Glomerular visceral epithelial cell (primary cell): Measurements from ENCODE around the gene KIRREL1.
A peak's percentile ranks its signal among the peaks of the same experiment; 100 is the strongest.

Experiments used
- DNase-seq: peaks from one replicate; pipeline ENCODE4 v3.0.0-alpha.2; 2016; ENCODE audit errors: extremely low spot score

Gene KIRREL1

DNA sequence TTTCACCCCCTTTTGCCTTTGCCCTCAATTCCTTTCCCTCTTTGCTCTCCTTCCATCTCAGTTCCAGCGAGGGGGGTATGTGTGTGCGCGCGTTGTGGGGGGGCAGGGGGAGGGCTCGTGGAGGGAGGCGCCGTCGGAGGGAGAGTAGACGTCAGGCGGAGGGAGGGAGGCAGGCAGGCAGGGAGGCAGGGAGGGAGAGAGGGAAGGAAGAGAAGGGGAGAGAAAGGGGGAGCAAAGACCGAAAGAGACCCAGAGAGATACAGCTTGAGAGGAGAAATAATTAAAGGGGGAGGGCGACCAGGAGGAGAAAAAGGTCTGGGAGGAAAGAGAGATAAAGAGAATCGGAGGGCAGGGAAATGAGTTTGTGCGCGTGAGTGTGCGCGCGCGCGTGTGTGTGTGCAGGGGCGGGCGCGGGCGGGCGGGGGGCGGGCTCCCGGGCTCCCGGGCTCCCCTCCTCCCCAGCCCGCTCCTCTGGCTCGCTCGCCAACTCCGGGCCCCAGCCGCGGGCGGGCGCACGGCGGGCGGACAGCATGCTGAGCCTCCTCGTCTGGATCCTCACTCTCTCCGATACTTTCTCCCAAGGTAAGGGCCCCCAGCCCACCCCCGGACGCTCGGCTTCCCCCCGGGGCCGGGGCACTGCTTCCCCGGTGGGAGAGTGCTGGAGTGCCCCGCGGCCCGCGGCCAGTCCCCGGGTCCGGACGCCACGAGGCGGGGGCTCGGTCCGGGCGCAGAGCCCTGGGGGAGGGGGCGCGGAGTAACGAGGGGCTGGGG is at the start of gene KIRREL1:
TSS of gene KIRREL1 (plus strand) at position 499 of the 771 bp plus-strand sequence. CDS start at position 531, 32 bp downstream.
- DNase-seq, result peak; percentile 85

DNA sequence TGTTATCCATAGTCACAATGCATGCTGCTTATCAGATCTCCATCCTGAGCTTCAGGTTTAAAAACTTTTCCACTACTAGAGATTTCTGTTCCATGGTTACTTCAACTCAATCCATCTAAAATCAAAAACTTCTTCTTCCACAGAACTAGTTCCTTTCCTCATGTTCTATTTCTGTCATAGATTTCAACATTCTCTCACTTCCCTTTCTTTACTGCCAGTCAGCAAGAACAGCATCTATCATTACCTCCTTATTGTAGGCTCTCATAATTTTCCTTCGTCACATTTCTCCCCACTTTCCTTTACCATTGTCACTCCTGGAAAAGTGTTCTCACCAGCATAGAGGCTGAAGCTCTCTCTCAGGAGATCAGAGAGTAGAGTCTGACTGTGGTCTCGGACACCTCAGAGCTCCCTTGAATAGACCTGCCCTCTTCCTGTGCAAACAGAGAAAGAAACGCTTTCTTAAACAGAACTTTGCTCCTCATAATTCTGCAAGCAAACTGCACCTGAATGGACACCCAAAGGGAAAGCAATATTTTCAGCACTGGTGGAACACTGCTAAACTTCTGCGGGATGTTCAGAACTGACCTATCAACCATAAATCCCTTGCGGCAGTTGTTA is 48.7 kb upstream of the KIRREL1 start:
- no peak for DNase-seq

DNA sequence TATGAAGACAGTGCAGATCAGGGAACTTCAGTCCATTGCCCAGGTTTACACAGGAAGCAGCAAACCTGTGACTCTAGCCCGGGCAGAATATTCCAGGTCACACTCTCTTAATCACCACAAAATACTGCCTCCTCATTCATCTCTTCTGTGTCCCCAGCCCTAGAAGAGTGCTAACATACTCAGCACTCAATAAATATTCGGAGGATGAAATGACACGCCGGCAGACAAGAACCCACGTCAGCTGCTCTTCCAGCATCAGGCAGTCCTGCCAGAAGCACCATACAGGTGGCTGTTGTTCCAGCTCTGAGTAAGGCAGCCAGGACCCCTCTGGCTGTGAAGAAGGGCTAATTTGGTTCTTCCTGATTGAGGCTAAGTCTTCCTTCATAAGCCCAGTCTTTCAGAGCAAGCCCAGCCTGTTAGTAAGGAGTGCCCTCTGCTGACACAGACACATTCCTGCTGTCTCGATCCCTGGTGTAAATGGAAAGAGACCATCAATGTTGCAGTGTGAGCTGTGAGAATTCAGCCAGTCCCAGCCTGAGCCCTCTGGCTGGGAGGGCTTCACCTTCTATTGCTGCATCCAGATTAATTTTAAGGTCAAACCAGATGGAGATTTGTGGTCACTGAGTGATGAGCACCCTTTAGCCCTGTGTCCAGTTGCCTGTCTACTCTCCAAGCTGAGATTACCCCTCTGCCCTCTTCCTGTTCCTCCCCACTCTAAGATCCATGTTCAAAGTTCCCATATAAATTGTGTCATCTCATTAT is 45.0 kb upstream of the KIRREL1 start:
- DNase-seq, result peak; percentile 40

DNA sequence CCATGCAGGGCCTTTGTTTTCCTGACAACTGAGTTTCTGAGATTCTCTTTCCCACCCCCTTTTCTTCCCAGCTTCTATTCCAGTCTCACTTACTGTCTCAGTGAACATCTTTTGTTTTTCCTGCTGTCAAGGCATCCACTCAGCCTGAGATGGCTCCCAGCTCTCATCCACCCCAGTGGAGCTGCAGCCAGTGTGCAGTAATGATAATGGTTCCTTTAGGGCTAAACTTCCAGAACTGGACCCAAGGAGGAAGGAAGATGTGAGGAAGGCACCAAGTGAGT is 44.4 kb upstream of the KIRREL1 start:
- no peak for DNase-seq

DNA sequence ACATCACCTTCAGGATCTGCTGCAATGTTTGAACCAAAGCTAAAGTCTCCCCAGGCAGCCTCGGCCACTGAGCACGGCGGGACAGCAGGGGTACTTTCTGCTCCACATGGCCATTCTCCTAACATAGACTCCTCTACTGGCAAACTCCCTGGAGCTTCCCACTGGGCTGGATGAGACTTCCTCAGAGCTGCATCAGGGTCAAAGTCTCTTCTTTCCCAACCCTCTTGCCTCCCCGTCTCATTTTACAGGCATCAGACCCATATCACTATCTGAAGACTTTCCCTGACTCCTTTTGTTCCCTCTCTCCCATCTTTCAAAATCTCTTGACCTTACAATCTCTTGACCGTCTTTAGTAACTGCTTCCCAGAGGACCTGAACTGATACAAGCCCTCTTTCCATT is 42.2 kb upstream of the KIRREL1 start:
- no peak for DNase-seq

DNA sequence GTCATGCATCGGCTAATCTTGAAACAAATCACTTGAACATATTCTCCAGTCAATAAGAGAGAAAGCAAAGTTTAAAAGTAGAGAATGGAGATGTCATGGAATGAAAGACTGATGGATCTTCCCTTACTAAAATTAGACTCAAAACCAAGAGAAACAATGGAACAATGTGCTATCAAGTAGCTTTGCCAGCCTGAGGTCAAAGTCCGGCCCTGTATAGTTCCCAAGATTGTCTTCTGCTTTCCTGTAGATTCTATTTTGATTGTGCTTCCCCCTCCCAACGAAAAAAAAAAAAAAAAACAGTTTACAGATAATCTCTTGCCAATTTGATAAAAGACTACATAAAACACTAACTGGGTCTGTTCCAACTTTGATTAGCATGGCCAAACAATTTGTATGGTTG is 40.8 kb upstream of the KIRREL1 start:
- no peak for DNase-seq

DNA sequence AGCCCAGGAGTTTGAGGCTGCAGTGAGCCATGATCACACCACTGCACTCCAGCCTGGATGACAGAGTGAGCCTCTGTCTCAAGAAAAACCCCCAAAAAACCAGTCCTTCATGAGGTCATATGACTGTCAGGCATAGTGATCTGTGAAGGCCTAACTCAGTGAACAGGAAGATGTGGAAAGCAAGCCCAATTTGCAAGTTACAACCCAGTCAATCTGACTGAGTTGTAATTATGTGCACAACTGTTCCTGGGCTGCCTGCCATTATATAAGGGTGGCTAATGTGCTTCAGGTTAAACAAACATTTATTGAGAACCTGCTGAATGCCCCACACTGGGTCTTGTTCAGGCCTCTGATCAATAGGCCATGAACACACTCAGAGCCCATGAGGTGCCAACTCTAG is 38.2 kb upstream of the KIRREL1 start:
- DNase-seq, result no peak

DNA sequence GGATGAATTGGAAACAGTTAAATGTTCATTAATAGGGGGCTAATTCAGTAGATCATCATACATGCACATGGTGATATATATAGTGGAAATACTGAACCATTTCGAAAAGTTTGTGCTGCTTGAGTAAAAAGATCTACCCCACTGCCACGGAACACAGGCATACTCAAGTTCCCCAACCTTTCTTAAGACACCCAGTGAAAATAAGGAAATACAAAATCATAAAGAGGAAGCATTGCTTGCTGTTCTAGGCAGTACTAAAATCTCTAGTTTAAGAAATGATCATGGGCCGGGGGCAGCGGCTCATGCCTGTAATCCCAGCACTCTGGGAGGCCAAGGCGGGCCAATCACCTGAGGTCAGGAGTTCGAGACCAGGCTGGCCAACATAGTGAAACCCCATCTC is 37.6 kb upstream of the KIRREL1 start:
- DNase-seq, result no peak

DNA sequence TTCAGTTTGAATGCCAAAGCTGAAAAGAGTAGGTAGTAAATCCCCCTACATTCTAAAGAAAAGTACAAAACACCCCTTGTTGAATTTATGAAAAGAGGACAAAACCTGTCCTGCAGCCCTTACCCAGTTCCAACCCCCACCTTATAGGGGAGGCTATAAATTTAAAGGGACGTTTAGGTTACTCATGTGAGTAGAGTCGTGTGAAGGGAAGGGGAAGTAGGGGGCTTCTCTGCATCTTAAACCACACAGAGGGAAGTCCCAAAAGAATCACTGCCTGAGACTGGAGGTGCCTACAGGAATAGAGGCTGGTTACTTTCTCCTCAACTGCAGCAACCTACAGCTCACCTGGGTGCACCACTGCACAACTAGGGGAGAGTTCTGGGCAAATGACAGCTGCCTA is 36.7 kb upstream of the KIRREL1 start:
- no peak for DNase-seq

DNA sequence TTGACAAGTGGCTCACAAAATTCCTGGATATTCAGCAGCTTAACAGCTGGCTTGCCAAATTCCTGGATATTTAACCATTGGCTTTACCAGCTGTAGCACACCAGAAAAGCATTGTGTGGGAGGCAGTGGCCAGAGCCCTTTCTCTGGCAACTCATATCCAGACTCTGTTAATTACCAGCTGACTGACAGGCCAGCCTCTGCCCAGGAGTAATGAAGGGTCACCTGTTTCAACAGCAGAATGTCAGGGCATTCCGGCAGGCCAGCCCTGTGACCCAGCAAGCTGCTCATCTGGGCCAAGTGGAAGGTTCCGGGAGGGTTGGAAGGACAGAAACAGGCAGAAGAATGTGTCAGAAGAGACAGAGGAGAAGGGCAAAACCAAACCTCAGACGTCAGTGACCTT is 35.2 kb upstream of the KIRREL1 start:
- no peak for DNase-seq

DNA sequence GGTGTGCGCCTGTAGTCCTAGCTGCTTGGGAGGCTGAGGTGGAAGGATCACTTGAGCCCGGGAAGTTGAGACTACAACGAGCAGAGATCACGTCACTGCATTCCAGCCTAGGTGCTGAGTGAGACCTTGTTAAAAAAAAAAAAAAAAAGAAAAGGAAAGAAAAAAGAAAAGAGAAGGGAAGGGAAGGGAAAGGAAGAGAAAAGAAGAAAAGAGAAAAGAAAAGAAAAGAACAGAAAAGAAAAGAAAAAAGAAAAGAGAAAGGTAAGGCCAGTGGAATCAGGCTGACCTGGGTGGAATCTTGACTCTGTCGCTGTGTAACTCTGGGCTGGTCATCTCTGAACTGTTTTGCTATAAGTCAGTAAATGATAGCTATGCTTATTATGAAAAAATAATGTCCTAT is 33.7 kb upstream of the KIRREL1 start:
- DNase-seq, result no peak

DNA sequence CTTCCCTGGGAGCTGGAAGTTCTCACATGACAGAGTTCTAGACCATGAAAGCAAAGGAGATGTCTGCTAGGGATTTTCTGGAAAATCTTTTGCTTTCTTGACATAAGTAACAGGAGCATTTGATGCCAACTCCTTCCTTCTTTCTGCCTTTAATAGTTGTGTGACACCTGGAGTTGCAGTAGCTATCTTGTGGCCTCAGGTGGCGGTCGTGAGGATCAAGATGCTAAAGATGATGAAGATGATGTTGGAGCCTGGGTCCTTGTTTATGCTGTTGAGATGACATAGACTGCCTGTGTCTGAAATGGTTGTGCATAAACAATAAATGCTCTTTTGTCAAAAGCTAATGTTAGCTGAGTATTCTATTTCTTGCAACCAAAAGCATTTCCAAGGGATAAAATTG is 32.7 kb upstream of the KIRREL1 start:
- DNase-seq, result no peak

DNA sequence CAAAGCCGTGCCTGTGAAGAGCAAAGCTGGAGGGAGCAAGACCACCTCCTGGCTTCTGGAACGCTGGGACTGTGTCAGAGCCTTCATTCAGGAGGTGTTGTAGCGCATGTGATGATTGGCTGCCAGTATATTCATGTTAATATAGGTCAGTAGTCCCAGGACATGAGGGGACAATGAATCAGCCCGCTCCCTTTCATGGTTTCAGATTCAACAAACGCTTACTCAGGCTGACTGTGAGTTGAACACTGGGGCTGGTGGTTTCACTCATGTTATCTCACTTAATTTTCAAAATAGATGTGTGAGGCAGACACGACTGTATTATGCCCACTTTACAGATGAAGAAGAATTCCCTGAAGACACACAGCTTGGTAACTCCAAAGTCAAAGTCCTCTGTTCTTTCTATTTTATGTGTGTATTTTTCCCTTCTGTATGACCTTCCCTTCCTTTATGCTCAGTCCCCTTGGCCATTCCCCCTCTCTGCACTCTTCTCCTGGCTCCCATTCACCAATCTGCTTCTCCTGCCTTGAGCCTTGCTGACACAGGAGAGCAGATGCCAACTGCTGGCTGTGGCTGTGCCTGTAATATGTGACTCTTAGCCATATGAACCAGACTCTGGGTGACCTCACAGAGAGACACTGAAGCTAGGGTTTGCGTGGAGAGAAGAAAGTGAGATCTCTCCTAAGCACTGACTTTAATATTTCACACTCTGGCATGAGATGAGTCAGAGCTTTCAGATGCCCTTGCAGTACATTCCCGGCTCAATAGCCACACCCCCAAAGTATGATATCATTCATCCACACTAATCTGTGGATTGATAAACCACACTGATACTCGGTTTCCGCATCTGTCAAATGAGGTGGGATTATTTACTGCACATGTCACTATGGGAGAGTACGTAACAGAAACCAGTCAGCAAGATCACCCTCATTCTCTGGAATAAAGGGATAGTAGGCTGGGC is 31.4 kb upstream of the KIRREL1 start:
- DNase-seq, result peak; percentile 88

DNA sequence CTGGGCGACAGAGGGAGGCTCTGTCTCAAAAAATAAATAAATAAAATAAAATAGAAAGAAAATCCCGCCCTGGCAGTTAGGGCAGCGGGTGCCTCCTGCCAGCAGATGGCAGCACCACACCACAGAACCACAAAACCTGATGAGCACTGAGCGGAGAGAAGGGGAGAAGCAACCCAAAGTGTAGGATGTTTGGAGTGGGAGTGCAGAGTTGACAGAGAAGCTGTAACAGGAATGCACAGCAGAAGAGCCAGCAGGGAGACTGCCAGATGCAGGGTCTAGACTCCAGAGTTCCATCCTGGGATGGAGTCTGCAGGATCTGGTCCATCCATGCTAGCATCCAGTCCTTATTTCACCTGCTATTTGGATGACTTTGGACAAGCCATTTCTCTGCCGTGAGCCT is 29.7 kb upstream of the KIRREL1 start:
- DNase-seq, result peak; percentile 87

DNA sequence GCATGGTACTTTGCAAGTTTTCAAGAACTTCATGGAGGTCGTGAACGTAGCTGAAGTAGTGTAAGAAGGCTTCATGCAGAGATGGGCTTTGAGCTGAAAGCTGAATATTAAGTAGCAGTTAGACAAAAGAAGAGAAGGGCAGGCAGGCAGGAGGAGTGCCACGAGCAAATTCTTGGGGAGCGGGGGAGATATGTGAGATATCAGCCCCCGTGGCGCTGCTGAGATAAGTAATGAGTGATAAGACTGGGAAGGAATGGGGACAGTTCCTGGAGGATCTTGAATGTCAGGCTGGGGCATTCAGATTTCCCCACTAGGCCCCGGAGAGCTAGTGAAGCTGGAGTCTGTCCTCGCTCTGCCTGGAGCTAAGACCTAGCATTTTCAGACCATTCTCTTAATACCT is 27.9 kb upstream of the KIRREL1 start:
- no peak for DNase-seq

DNA sequence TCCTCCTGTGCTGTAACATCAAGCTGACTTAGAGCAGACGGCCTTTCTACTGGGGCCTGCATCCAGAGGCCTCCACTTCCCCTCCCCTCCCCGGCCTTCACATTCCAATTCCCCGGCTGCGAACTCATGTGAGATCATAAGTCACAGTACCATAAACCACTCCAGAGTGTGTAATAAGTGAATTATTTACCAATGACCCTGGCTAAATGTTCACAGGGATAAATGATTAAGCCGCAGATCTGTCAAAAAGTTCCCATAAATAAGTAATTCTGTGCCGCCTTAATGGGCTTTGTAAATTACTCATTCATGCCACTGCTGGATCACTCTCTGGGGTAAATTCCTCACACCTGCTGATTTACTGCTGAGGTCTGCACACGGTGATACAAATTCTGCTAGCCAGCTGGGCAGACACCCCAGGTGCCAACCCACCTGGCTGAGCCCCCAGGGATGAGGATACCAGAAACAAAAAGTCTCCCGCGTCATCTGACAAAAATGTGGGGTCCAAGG is 27.4 kb upstream of the KIRREL1 start:
- DNase-seq, result peak; percentile 98

DNA sequence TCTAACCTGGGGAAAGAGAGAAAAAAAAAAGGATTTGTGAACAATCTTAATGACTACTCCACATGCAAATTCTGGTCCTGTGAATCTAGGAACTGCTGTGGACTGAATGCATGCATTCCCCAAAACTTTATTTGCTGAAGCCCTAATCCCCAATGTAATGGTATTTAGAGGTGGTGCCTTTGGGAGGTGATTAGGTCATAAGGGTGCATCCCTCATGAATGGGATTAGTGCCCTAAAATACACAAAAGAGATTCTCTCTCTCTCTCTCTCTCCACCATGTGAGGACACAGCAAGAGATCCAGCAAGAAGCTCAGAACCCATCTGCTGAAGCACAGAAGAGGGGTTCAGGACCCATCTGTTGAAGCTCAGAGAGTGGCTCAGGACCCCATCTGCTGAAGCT is 26.2 kb upstream of the KIRREL1 start:
- no peak for DNase-seq

DNA sequence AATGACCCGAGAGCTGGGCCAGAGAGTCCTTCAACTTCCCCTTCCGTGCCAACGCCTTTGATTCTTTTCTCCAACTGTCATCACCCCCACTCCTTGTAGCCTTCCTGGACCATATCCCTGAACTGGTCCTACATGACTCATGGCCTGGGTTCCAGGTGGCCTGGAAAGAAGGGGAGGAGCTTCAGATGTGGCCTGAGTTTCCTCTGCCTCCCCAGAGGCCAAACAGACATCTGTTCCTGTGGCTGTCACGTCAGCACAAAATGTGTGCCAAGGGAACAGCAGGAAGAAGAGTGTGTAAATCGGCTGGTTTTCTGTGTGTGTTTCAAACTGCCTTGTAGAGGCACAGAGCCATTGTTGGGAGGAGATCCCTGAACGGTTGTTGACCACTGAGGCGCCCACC is 24.9 kb upstream of the KIRREL1 start:
- DNase-seq, result peak; percentile 98

DNA sequence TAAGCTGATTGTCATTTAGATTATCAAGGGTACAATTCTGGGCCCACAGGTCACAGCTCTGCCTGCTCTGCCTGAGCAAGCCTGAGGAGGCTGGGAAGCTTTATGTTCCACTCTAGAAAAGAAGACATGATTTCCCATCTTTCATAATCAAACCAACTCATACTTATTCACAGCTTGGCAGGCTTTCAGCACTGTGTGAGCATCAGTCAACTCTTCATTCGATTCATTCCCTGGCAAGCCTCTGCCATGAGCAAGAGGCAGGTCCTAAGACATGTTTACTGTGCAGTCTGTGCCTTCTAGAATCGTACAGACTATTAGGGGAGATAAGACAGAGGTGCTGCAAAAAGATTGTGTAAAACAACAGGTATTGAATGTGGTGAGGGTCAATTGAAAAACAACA is 24.5 kb upstream of the KIRREL1 start:
- DNase-seq, result peak; percentile 78

DNA sequence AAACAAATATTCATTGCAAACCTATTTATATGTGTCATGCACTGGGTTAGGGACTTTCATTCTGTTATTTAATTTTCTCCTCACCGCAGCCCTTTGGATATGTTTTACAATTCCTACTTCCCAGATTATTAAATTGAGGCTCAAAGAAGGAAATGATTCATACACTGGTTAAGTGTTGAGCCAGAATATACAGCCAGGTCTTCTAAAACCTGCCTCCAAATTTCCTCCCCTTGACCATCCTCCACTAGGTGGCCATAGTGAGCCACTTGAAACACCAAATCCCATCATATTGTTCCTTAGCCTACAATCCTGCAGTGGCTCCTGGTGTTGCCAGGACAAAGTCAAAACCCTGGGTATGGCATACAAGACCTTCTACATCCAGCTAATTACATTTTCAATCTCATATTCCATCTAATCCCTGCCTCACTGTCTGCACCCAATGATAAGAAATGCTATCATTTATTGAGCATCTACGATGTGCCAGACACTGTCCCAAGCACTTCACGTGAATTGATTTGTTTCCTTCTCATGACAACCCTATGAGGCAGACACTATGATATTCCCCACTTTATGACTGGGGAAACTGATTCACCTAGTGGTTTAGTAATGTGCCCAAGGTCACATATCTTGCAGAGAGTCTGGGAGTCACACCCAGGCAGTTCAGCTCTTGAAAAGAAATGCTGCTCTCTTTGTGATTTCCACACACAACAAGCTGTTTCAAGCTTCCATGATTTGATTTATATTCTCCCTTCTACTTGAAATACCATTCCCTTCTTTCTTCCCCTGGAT is 23.6 kb upstream of the KIRREL1 start:
- DNase-seq, result peak; percentile 92

DNA sequence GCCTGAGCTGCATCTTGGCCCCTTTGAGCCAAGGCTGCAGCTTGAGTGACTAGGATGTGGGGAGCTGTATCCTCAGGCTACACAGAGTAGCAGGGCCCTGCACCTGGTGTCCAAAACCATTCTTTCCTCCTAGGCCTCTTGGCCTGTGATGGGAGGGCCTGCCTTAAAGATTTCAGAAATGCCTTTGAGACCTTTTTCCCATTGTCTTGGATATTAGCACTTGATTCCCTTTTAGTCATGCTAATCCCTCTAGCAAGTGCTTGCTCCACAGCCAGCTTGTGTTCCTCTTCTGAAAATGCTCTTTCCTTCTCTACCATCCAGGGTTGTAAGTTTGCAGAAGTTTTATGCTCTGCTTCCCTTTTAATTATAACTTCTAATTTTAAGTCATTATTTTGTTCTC is 21.7 kb upstream of the KIRREL1 start:
- DNase-seq, result no peak
